Superior temporal gyrus (tissue), 1 donor: ENCODE measurements around the gene PLD6.
"Not testable (repeated sequence)": the region's sequence is repeated elsewhere in the genome, so short reads cannot be mapped to it uniquely, and the experiment has no call there.

Experiments used
- DNase-seq: peaks from one replicate; pipeline ENCODE4 v3.0.0-alpha.2; 2016; ENCODE audit errors: extremely low spot score

PLD6 gene

GRCh38 chr17:17177176-17177575 lies 29.0 kb downstream of the PLD6 start:
- no peak for DNase-seq

- DNase-seq = no peak
Observed at GRCh38 chr17:17176341-17176740, 29.8 kb downstream of the PLD6 start.

DNA sequence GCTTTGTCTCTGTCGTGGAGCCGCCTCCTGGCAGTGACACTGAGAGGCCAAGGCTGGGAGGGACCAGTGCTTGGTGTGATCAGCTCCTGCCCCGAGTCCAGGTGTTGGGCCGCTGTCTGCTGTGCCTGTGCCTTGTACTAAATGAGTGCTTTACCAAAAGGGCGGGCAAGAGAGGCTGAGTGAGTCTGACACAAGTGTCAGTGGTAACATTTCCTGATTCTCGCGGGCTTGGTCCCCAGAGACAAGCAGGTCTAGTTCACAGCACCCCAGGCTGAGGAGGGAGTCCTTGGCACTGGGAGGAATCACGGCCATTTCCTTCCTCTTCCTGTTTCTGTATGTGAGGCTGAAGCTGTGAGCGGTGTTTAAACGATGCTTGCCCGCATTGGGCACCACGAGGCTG lies 30.2 kb downstream of the PLD6 start:
- DNase-seq = no peak

- DNase-seq = no peak
Observed at GRCh38 chr17:17175340-17175739, 30.8 kb downstream of the PLD6 start.

GRCh38 chr17:17173921-17174320 lies 32.2 kb downstream of the PLD6 start:
- no peak for DNase-seq

GRCh38 chr17:17172990-17173389 lies 33.1 kb downstream of the PLD6 start:
- DNase-seq = no peak

- no peak for DNase-seq
Observed at GRCh38 chr17:17172001-17172939, 33.9 kb downstream of the PLD6 start.

DNA sequence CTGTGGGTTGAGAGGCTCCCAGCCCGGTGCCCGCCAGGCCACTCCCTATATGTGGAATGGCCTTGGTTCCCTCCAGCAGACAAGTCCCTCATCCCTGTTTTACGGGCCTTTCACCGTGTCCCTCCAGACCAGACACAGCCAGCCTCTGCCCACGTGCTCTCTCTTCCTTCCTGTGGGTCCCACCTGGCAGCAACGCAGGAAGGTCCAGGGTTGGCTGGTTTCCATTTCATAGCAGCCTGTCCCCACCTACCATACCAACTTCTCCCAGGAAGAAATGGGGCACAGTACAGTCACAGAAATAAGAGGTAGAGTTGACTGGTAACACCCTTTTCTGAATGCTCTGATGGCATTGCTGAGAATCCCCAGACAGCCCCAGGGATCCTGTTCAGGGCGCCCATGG lies 34.9 kb downstream of the PLD6 start:
- DNase-seq = no peak

GRCh38 chr17:17170346-17170985 lies 35.7 kb downstream of the PLD6 start:
- no peak for DNase-seq

GRCh38 chr17:17169396-17169795 lies 36.7 kb downstream of the PLD6 start:
- DNase-seq = no peak

GRCh38 chr17:17168401-17168800 lies 37.7 kb downstream of the PLD6 start:
- DNase-seq = no peak

GRCh38 chr17:17167986-17168385 lies 38.1 kb downstream of the PLD6 start:
- no peak for DNase-seq

GRCh38 chr17:17167356-17167755 lies 38.8 kb downstream of the PLD6 start:
- DNase-seq = no peak

GRCh38 chr17:17166446-17166845 lies 39.7 kb downstream of the PLD6 start:
- DNase-seq = no peak

- no peak for DNase-seq
Observed at GRCh38 chr17:17165666-17166308, 40.3 kb downstream of the PLD6 start.

DNA sequence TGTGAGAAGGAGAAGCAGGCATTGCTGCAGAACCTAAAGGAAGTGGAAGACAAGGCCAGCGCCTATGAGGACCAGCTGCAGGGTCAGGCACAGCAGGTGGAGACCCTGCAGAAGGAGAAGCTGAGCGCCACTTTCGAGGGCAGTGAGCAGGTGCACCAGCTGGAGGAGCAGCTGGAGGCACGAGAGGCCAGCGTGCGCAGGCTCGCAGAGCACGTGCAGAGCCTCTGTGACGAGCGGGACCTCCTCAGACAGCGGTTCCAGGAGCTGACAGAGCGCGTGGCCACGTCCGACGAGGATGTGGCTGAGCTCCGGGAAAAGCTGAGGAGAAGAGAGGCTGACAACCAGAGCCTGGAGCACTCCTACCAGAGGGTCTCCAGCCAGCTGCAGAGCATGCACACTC lies 41.5 kb downstream of the PLD6 start:
- DNase-seq = no peak

DNA sequence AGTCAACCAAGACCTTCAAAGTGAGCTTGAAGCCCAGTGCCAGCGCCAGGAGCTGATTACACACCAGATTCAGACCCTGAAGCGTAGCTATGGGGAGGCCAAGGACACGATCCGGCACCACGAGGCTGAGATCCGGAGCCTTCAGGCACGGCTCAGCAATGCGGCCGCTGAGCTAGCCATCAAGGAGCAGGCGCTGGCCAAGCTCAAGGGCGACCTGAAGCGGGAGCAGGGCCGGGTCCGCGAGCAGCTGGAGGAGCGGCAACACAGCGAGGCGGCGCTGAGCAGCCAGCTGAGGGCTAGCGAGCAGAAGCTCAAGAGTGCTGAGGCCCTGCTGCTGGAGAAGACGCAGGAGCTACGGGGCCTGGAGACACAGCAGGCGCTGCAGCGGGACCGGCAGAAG lies 42.0 kb downstream of the PLD6 start:
- no peak for DNase-seq

DNA sequence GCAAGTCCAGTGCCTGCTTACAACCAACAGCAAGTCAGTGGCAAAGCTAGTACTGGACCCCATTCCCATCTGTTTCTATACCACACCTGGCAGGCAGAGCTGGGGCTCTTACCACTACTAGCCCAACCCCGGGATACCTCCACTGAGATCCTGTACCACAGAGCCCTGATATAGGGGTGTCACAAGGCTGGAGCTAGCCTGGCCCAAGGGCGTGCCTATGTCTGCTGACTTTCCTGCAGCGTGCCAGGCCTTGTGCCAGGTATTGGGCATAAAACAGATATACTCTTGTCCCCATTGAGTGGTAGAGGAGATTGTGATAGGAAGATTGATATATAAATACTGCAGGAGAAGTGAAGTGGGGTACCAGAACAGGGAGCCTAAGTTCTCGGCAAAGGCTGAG lies 44.4 kb downstream of the PLD6 start:
- no peak for DNase-seq

DNA sequence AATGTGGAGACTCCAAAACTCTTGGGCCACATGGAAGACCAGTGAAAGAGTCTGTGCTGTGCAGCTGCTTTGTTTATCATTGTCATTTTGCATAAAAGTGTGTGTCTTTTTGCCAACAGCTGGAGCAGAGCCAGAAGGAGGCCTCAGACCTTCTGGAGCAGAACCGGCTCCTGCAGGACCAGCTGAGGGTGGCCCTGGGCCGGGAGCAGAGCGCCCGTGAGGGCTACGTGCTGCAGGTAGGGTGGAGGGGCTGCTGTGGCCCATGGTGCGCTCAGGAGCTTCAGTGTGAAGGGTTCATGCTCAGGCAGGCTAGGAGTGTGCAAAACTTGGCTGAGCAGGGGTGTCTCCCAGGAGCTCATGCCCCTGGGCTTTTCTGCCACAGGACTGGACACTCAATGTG lies 45.0 kb downstream of the PLD6 start:
- no peak for DNase-seq

DNA sequence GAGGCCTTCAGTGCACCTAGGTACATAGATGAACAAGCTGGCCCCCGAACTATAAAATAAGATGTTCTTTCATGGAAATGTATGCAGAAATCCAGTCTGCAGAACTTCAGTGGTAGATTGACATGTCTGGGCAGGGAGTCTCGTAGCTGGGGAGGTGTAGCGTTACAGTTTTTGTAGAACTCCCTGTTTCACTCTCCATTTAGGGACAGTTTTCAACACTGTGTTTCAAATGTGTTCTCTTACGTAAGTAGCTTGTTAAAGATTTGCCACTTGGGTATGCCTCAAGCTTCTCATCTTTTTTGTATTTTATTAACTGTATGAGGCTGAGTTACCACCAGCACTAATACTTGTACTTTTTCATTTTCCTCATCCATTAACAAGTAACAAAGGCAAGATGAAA lies 46.6 kb downstream of the PLD6 start:
- peak; percentile 55 for DNase-seq

GRCh38 chr17:17158506-17158905 lies 47.6 kb downstream of the PLD6 start:
- DNase-seq = not testable (repeated sequence)

- no peak for DNase-seq
Observed at GRCh38 chr17:17157041-17157440, 49.1 kb downstream of the PLD6 start.

GRCh38 chr17:17156511-17156910 lies 49.6 kb downstream of the PLD6 start:
- DNase-seq = no peak
